Liver (tissue), 9 donors: ENCODE data around the gene DIP2A. TPM values are rescaled to one million over a fixed set of nuclear protein-coding genes. Genes with fewer than 3 reads are reported as not detected.

Experiments used
- DNase-seq: peaks from one replicate; pipeline ENCODE4 v3.0.0-alpha.2; 2017; ENCODE audit warnings: low spot score
- H3K27ac ChIP-seq, 2 donors: one replicate each; pipeline ENCODE4 v1.7.0; 2013; ENCODE audit warnings: inconsistent platforms in 2 of 2, low read length in 2 of 2, control low read depth in 1 of 2, low read depth in 1 of 2, mild to moderate bottlenecking in 1 of 2
- H3K27me3 ChIP-seq, 4 donors: one replicate each; pipeline versions ENCODE4 v1.6.1 to v1.7.0; 2013; ENCODE audit warnings: low read length in 3 of 4, inconsistent platforms in 1 of 4, mild to moderate bottlenecking in 1 of 4, moderate library complexity in 1 of 4; ENCODE audit not compliant: control insufficient read depth in 4 of 4, insufficient read depth in 4 of 4
- H3K36me3 ChIP-seq, 4 donors: one replicate each; pipeline versions ENCODE4 v1.6.1 to v1.7.0; 2013; ENCODE audit warnings: low read length in 3 of 4, mild to moderate bottlenecking in 3 of 4, low read depth in 1 of 4, moderate library complexity in 1 of 4; ENCODE audit not compliant: control insufficient read depth in 4 of 4, insufficient read depth in 3 of 4
- H3K4me1 ChIP-seq, 4 donors: one replicate each; pipeline versions ENCODE4 v1.6.1 to v1.7.0; 2013; ENCODE audit warnings: low read length in 3 of 4, mild to moderate bottlenecking in 3 of 4, moderate library complexity in 1 of 4; ENCODE audit not compliant: control insufficient read depth in 4 of 4, insufficient read depth in 4 of 4
- H3K4me3 ChIP-seq, 3 donors: one replicate each; pipeline versions ENCODE4 v1.6.1 to v1.7.0; 2013; ENCODE audit warnings: low read length in 3 of 3, control low read depth in 1 of 3, low read depth in 1 of 3, mild to moderate bottlenecking in 1 of 3
- H3K9ac ChIP-seq, 2 donors: one replicate each; pipeline ENCODE4 v1.7.0; 2013; ENCODE audit warnings: low read length in 2 of 2, mild to moderate bottlenecking in 2 of 2, moderate library complexity in 2 of 2, control low read depth in 1 of 2, low read depth in 1 of 2
- H3K9me3 ChIP-seq, 4 donors: one replicate each; pipeline versions ENCODE4 v1.6.1 to v1.7.0; 2013; ENCODE audit warnings: low read length in 3 of 4; ENCODE audit not compliant: control insufficient read depth in 4 of 4
- ATF3 ChIP-seq: IDR thresholded peaks from 2 replicates; pipeline ENCODE4 v1.6.1; 2016; ENCODE audit warnings: antibody characterized with exemption
- CTCF ChIP-seq: fragments of 150-350 bp; IDR thresholded peaks from 2 replicates; pipeline ENCODE4 v1.5.1; 2017; ENCODE audit warnings: improper control_type of control experiment, low read depth, low read length; ENCODE audit not compliant: missing input control
- EGR1 ChIP-seq, 2 donors: IDR thresholded peaks; 2 replicates each; pipeline ENCODE4 v1.6.1; 2016 to 2018; ENCODE audit warnings: antibody characterized with exemption in 2 of 2, low read depth in 2 of 2
- FOXA1 ChIP-seq: IDR thresholded peaks from 2 replicates; pipeline ENCODE4 v1.6.1; 2016; ENCODE audit warnings: antibody characterized with exemption
- GABPA ChIP-seq, 2 donors: IDR thresholded peaks in 1 of 2; conservative IDR thresholded peaks in 1 of 2; 2 replicates each; pipeline ENCODE4 v1.6.1; 2016; ENCODE audit warnings: antibody characterized with exemption in 2 of 2, mild to moderate bottlenecking in 1 of 2, moderate library complexity in 1 of 2
- HNF4A ChIP-seq, 2 donors: conservative IDR thresholded peaks; 2 replicates each; pipeline ENCODE4 v1.6.1; 2016; ENCODE audit warnings: antibody characterized with exemption in 2 of 2, mild to moderate bottlenecking in 2 of 2
- HNF4G ChIP-seq: IDR thresholded peaks from 2 replicates; pipeline ENCODE4 v1.6.1; 2016; ENCODE audit warnings: antibody characterized with exemption
- JUND ChIP-seq, 2 donors: IDR thresholded peaks; 2 replicates each; pipeline ENCODE4 v1.6.1; 2016; ENCODE audit warnings: antibody characterized with exemption in 2 of 2
- NR2F2 ChIP-seq: IDR thresholded peaks from 2 replicates; pipeline ENCODE4 v1.6.1; 2016; ENCODE audit warnings: antibody characterized with exemption
- RAD21 ChIP-seq, 2 donors: IDR thresholded peaks; 2 replicates each; pipeline ENCODE4 v1.6.1; 2016; ENCODE audit warnings: antibody characterized with exemption in 2 of 2, mild to moderate bottlenecking in 2 of 2
- REST ChIP-seq: IDR thresholded peaks from 2 replicates; pipeline ENCODE4 v1.6.1; 2016; ENCODE audit warnings: antibody characterized with exemption, mild to moderate bottlenecking
- RXRA ChIP-seq, 2 donors: IDR thresholded peaks; 2 replicates each; pipeline ENCODE4 v1.6.1; 2017 to 2018; ENCODE audit warnings: antibody characterized with exemption in 2 of 2, mild to moderate bottlenecking in 1 of 2
- SP1 ChIP-seq: IDR thresholded peaks from 2 replicates; pipeline ENCODE4 v1.6.1; 2018; ENCODE audit warnings: antibody characterized with exemption, mild to moderate bottlenecking
- TAF1 ChIP-seq: conservative IDR thresholded peaks from 2 replicates; pipeline ENCODE4 v1.6.1; 2016; ENCODE audit warnings: antibody characterized with exemption, mild to moderate bottlenecking
- YY1 ChIP-seq: IDR thresholded peaks from 2 replicates; pipeline ENCODE4 v1.6.1; 2016; ENCODE audit warnings: antibody characterized with exemption, mild to moderate bottlenecking
- ZBTB33 ChIP-seq: IDR thresholded peaks from 2 replicates; pipeline ENCODE4 v1.6.1; 2016; ENCODE audit warnings: antibody characterized with exemption
- WGBS: extraction: QIAGEN DNeasy Blood & Tissue Kit; methylation state at CpG from one replicate; pipeline ENCODE4 v1.1.7; 2013; 5-methylcytosine and 5-hydroxymethylcytosine counted together
- polyA plus RNA-seq, 2 donors: library from polyadenylated mRNA; stranded (reverse) in 1 of 2; unstranded in 1 of 2; fragments of 200-250 nt in 1 of 2; fragments of >200 nt in 1 of 2; fragmentation: Nextera tagmentation in 1 of 2; extraction: Ambion mirVana in 1 of 2; gene quantifications; one replicate each; pipeline versions ENCODE4 v1.2.1 to v1.2.3, GENCODE V29; 2013 to 2015
- total RNA-seq, 2 donors: library from RNA; depleted of rRNA; stranded (reverse); fragments of >200 nt; gene quantifications; one replicate each; pipeline ENCODE4 v1.2.3, GENCODE V29; 2014
- donor health status: healthy.
- donor health status: healthy.
- donor health status: healthy.
- donor health status: healthy.
- donor health status: healthy.

DIP2A gene
- total and polyA plus RNA-seq, 4 donors: 3.8 to 21.7 (median 7.5) TPM

- H3K9ac ChIP-seq: no peak overlapping the region
- no peaks in the 10 kb centered on the region for H3K9me3 ChIP-seq
- no peaks in the 10 kb centered on the region for H3K27me3 ChIP-seq
- 97% methylated on average over 22 of the region's 22 CpGs for WGBS
- TF ChIP-seq ZBTB33 (no peak), EGR1 (IDR thresholded peaks at IDR 0.05; ENCODE audit: low read depth in 2 of 2) (no peak), HNF4G (no peak), RXRA (IDR thresholded peaks at IDR 0.05) (no peak)
- peaks cover 7 to 49% (median 15%) of the 10 kb centered on the region in 4 donors for H3K36me3 ChIP-seq
- no peaks in the 10 kb centered on the region for H3K4me1 ChIP-seq
- no peak overlapping the region for H3K27ac ChIP-seq
- no peak for DNase-seq
- no peak overlapping the region for H3K4me3 ChIP-seq
These were observed 32.2 kb upstream of the DIP2A start for GRCh38 chr21:46426313-46427046.

GRCh38 chr21:46427516-46427915 lies 31.2 kb upstream of the DIP2A start:
- Histone ChIP-seq H3K9me3 (no peaks in the 10 kb centered on the region), H3K4me1 (no peaks in the 10 kb centered on the region), H3K4me3 (no peak overlapping the region), H3K27ac (no peak overlapping the region), H3K36me3 (peaks cover 8 to 58% (median 18%) of the 10 kb centered on the region in 4 donors), H3K27me3 (no peaks in the 10 kb centered on the region), H3K9ac (no peak overlapping the region)
- no peak for DNase-seq
- WGBS: 96% methylated on average over 14 of the region's 14 CpGs
- TF ChIP-seq TAF1 (no peak), SP1 (no peak), REST (no peak), FOXA1 (no peak), ZBTB33 (no peak), RAD21 (IDR thresholded peaks at IDR 0.05) (no peak), GABPA (IDR thresholded peaks at IDR 0.05 in 1 of 2, conservative IDR thresholded peaks at IDR 0.05 in 1 of 2) (no peak), YY1 (no peak), CTCF (no peak), EGR1 (IDR thresholded peaks at IDR 0.05; ENCODE audit: low read depth in 2 of 2) (no peak), JUND (IDR thresholded peaks at IDR 0.05) (no peak), RXRA (IDR thresholded peaks at IDR 0.05) (no peak), HNF4A (conservative IDR thresholded peaks at IDR 0.05) (no peak), ATF3 (no peak), NR2F2 (no peak)
